Erythroblast (primary cell): ENCODE measurements around the gene NTHL1.

Experiments
- GATA1 ChIP-seq: IDR thresholded peaks from 2 replicates; pipeline ENCODE4 v1.6.1; 2011; ENCODE audit warnings: low read depth, mild to moderate bottlenecking, control low read depth, low read length, moderate library complexity
- POLR2A ChIP-seq: IDR thresholded peaks from 2 replicates; pipeline ENCODE4 v1.6.1; 2011; ENCODE audit warnings: mild to moderate bottlenecking, low read length

GRCh38 chr16:2093793-2094192 is 46.2 kb upstream of the NTHL1 start:
- no peak for TF ChIP-seq POLR2A
- TF ChIP-seq GATA1 = no peak
